Stimulated activated naive B cell treated with anti-CD40 and anti-IgM and Interleukin-4, amounts not matched to agents 10 μg/mL and 1 μg/mL and 100 μg/mL, for 72 hours (primary cell): ENCODE data around the gene GOLGA6L26.
"Not testable (repeated sequence)": the region's sequence is repeated elsewhere in the genome, so short reads cannot be mapped to it uniquely, and the experiment has no call there.

Experiments used
- ATAC-seq, 2 donors: fragments of 150-1000 bp; cut with Tn5 transposase; replicated peaks; 2 replicates each; pipeline ENCODE4 v1.10.0; 2021; ENCODE audit warnings: moderate library complexity in 1 of 2
- DNase-seq: peaks from one replicate; pipeline ENCODE4 v3.0.0; 2021
- H3K27ac Mint-ChIP-seq: one replicate; pipeline ENCODE4 v1.8.0; 2022; ENCODE audit warnings: mild to moderate bottlenecking, mixed read lengths
- H3K27me3 Mint-ChIP-seq, 2 donors: one replicate each; pipeline ENCODE4 v1.8.0; 2022; ENCODE audit warnings: mixed read lengths in 2 of 2
- H3K36me3 Mint-ChIP-seq, 2 donors: one replicate each; pipeline ENCODE4 v1.8.0; 2022; ENCODE audit warnings: mixed read lengths in 2 of 2, mild to moderate bottlenecking in 1 of 2
- H3K4me1 Mint-ChIP-seq, 2 donors: one replicate each; pipeline ENCODE4 v1.8.0; 2022; ENCODE audit warnings: mixed read lengths in 2 of 2, mild to moderate bottlenecking in 1 of 2
- H3K4me3 Mint-ChIP-seq, 2 donors: one replicate each; pipeline ENCODE4 v1.8.0; 2022; ENCODE audit warnings: mild to moderate bottlenecking in 2 of 2, mixed read lengths in 2 of 2, moderate library complexity in 1 of 2
- H3K9me3 Mint-ChIP-seq, 2 donors: one replicate each; pipeline ENCODE4 v1.8.0; 2022; ENCODE audit warnings: mixed read lengths in 2 of 2, mild to moderate bottlenecking in 1 of 2

Gene GOLGA6L26, protein sequence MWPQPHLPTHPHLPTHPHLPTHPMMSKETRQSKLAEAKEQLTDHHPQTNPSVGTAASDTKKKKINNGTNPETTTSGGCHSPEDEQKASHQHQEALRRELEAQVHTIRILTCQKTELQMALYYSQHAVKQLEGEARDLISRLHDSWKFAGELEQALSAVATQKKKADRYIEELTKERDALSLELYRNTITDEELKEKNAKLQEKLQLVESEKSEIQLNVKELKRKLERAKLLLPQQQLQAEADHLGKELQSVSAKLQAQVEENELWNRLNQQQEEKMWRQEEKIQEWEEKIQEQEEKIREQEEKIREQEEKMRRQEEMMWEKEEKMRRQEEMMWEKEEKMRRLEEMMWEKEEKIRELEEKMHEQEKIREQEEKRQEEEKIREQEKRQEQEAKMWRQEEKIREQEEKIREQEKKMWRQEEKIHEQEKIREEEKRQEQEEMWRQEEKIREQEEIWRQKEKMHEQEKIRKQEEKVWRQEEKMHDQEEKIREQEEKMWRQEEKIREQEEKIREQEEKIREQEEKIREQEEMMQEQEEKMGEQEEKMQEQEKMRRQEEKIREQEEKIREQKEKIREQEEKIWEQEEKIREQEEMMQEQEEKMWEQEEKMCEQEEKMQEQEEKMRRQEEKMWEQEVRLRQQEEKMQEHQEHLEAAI

DNA sequence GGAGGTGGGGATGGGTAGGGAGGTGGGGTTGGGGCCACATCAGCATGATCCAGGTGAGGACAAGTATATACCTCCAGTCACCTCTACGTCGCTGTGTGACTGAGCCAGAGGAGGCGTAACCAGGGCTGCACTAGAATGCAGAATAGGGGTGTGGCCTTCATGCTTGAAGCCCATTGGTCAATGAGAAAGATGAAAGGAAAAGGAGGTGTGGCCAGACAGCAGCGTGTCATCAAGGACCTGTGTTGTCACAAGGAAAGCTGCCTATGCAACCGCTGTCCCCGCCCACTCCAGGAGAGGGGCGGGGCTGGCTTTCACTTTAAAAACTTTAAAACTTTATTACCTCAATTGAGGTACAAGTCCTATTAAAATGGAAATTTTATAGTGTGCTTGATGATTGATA is at the start of gene GOLGA6L26:
GOLGA6L26 (minus strand) TSS at position 101 of the 400 bp plus-strand sequence; CDS start at position 40, 61 bp downstream.
- DNase-seq, H3K36me3 Mint-ChIP-seq, H3K27me3 Mint-ChIP-seq, H3K4me3 Mint-ChIP-seq, H3K4me1 Mint-ChIP-seq, H3K27ac Mint-ChIP-seq, H3K9me3 Mint-ChIP-seq, ATAC-seq: not testable (repeated sequence)

GRCh38 chr15:23381192-23381591 is 47.2 kb upstream of the GOLGA6L26 start:
- ATAC-seq = not testable (repeated sequence)

DNA sequence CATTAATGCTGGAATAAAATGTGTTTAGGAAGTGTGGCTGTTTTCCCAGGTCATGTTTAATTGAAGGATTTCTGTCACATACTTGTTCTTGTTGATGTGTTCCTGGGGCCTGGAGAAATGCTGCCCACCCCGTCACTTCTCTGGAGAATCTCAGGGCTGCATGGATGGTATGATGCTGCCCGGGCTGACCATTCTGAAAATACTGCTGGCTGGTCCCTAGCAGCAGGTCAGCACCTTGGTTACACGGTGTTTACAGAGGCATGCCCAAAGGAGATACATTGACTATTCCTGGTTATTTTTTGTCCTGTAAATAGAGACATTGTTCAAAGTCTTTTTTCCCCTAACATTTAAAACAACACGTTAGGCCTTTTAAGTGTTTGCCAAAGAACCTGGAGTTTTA is 46.7 kb upstream of the GOLGA6L26 start:
- H3K27me3 Mint-ChIP-seq, H3K36me3 Mint-ChIP-seq, ATAC-seq, H3K4me3 Mint-ChIP-seq, H3K27ac Mint-ChIP-seq, DNase-seq, H3K9me3 Mint-ChIP-seq, H3K4me1 Mint-ChIP-seq: not testable (repeated sequence)

More at GRCh38 chr15:23381192-23381591, 47.2 kb upstream of the GOLGA6L26 start:
- not testable (repeated sequence) for H3K9me3 Mint-ChIP-seq, H3K27ac Mint-ChIP-seq, DNase-seq, H3K36me3 Mint-ChIP-seq, H3K4me3 Mint-ChIP-seq, H3K27me3 Mint-ChIP-seq, H3K4me1 Mint-ChIP-seq

- not testable (repeated sequence) for H3K4me3 Mint-ChIP-seq, H3K36me3 Mint-ChIP-seq, H3K27me3 Mint-ChIP-seq, ATAC-seq, H3K9me3 Mint-ChIP-seq, DNase-seq, H3K4me1 Mint-ChIP-seq, H3K27ac Mint-ChIP-seq
Observed at GRCh38 chr15:23378946-23379345, 45.0 kb upstream of the GOLGA6L26 start.

DNA sequence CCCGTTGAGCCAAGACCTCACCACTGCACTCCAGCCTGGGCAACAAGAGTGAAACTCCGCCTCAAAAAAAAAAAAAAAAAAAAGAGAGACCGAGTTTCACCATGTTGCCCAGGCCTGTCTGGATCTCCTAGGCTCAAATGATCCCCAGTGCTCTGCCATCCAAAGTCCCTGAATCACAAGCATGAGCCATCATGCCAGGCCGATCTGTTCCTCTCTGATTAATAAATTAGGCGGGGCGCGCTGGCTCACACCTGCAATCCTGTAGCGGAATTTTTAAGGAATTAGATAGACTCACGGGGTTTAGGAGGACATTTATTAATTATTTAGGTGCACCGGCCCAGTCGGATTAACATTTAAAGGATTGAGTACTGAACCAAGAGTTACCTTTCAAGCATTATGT is 40.2 kb upstream of the GOLGA6L26 start:
- not testable (repeated sequence) for H3K4me3 Mint-ChIP-seq, DNase-seq, ATAC-seq, H3K36me3 Mint-ChIP-seq, H3K27me3 Mint-ChIP-seq, H3K9me3 Mint-ChIP-seq, H3K4me1 Mint-ChIP-seq, H3K27ac Mint-ChIP-seq

DNA sequence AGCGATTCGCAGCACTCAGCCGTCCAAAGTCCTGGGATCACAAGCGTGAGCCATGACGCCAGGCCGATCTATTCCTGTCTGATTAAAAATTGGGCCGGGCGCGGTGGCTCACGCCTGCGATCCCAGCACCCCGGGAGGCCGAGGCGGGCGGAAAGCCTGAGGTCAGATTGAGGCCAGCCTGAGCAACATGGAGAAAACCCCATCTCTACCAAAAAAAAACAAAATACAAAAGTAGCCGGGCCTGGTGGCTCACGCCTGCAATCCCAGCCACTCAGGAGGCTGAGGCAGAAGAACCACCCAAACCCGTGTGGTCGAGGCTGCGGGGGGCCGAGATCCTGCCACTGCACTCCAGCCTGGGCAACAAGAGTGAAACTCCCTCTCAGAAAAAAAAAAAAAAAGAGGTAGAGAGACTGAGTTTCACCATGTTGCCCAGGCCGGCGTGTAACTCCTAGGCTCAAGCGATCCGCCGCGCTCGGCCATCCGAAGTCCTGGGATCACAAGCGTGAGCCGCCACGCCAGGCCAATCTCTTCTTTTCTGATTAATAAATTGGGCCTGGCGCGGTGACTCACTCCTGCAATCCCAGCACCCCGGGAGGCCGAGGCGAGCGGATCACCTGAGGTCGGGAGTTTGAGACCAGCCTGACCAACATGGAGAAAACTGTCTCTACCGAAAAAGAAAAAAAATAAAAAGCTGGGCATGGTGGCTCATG is 39.0 kb upstream of the GOLGA6L26 start:
- not testable (repeated sequence) for DNase-seq, H3K4me1 Mint-ChIP-seq, H3K36me3 Mint-ChIP-seq, H3K9me3 Mint-ChIP-seq, H3K27me3 Mint-ChIP-seq, H3K27ac Mint-ChIP-seq, H3K4me3 Mint-ChIP-seq, ATAC-seq

- Mint-ChIP-seq H3K4me1 (no peaks in the 10 kb centered on the region), H3K27me3 (no peaks in the 10 kb centered on the region), H3K36me3 (no peaks in the 10 kb centered on the region), H3K4me3 (no peak overlapping the region), H3K27ac (no peak overlapping the region), H3K9me3 (no peaks in the 10 kb centered on the region)
- DNase-seq (no peak), ATAC-seq (no peak)
Observed at GRCh38 chr15:23372284-23372683, 38.3 kb upstream of the GOLGA6L26 start.

DNA sequence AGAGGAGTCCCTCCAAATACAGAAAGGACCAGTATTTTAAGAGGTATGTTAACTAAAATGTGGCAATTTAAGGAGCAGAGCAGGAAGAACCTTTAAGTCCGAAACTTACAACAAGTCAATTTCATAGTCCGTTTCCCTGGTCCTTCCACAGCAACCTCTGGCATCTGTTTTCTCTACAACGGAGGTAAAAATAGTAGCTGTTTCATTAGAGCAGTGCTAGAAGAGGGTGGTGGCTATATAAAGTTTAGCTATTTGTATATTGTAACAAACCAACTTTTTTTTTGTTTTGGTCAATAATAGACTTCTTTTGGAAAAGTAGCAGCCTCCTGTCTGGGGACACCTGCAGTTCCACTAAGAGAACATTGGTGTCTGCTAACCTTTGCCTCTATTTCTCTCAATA is 37.9 kb upstream of the GOLGA6L26 start:
- not testable (repeated sequence) for H3K4me3 Mint-ChIP-seq, H3K4me1 Mint-ChIP-seq, DNase-seq, H3K27ac Mint-ChIP-seq, ATAC-seq, H3K9me3 Mint-ChIP-seq, H3K27me3 Mint-ChIP-seq, H3K36me3 Mint-ChIP-seq

GRCh38 chr15:23371134-23371533 is 37.1 kb upstream of the GOLGA6L26 start:
- not testable (repeated sequence) for H3K36me3 Mint-ChIP-seq, ATAC-seq, H3K27ac Mint-ChIP-seq, H3K9me3 Mint-ChIP-seq, H3K27me3 Mint-ChIP-seq, H3K4me3 Mint-ChIP-seq, H3K4me1 Mint-ChIP-seq, DNase-seq

- Mint-ChIP-seq H3K27me3 (no peaks in the 10 kb centered on the region), H3K9me3 (no peaks in the 10 kb centered on the region), H3K36me3 (no peaks in the 10 kb centered on the region), H3K4me3 (no peak overlapping the region), H3K27ac (no peak overlapping the region), H3K4me1 (no peaks in the 10 kb centered on the region)
- DNase-seq = no peak
- no peak for ATAC-seq
Observed at GRCh38 chr15:23370578-23370977, 36.6 kb upstream of the GOLGA6L26 start.

- not testable (repeated sequence) for ATAC-seq, H3K9me3 Mint-ChIP-seq, H3K27me3 Mint-ChIP-seq, H3K36me3 Mint-ChIP-seq, H3K4me1 Mint-ChIP-seq, H3K4me3 Mint-ChIP-seq, DNase-seq, H3K27ac Mint-ChIP-seq
Observed at GRCh38 chr15:23364261-23364660, 30.3 kb upstream of the GOLGA6L26 start.

DNA sequence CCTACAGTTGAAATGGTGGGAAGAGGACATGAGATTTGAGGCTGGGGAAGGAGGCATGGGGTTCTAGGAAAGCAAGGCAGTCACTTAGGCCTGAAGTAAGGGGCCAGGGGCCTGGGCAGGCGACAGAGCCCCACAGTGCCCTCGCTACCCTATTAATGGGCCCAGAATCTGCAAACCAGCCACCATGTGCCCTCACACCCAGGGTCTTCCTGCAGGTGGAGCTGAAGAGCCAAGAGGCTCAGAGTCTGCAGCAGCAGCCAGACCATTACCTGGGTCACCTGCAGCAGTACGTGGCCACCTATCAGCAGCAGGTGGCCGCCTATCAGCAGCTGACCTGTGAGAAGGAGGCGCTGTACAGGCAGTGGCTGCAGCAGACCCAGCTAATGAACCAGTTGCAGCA is 28.6 kb upstream of the GOLGA6L26 start:
- H3K4me1 Mint-ChIP-seq, ATAC-seq, H3K36me3 Mint-ChIP-seq, H3K27ac Mint-ChIP-seq, H3K27me3 Mint-ChIP-seq, DNase-seq, H3K9me3 Mint-ChIP-seq, H3K4me3 Mint-ChIP-seq: not testable (repeated sequence)

DNA sequence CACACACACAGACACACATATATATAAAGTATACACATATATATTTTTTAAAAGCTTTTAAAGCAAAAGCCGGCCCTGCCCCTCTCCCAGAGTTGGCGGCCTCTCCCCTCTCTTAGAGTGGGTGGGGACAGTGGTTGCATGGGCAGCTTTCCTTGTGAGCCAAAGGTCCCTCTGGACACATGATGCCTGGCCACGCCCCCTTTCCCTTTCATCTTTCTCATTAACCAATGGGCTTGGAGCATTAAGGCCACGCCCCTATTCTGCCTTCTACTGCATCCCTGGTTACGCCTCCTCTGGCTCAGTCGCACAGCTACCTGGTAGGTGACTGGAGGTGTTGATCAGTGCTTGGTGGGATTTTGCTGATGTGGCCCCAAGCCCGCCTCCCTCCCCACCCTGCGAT is 20.5 kb upstream of the GOLGA6L26 start, which contains the start of gene GOLGA8S:
GOLGA8S (plus strand) TSS at position 301 of the 400 bp plus-strand sequence; CDS start at position 363, 62 bp downstream.
- H3K27me3 Mint-ChIP-seq, DNase-seq, H3K4me3 Mint-ChIP-seq, H3K27ac Mint-ChIP-seq, H3K36me3 Mint-ChIP-seq, H3K4me1 Mint-ChIP-seq, H3K9me3 Mint-ChIP-seq, ATAC-seq: not testable (repeated sequence)

GRCh38 chr15:23311233-23311632 is 22.8 kb downstream of the GOLGA6L26 start:
- peaks cover 6 to 36% of the 10 kb centered on the region in 2 donors for H3K36me3 Mint-ChIP-seq
- H3K27ac Mint-ChIP-seq, DNase-seq, H3K4me3 Mint-ChIP-seq, H3K9me3 Mint-ChIP-seq, H3K27me3 Mint-ChIP-seq, ATAC-seq: not testable (repeated sequence)
- H3K4me1 Mint-ChIP-seq = peaks cover 2 to 17% of the 10 kb centered on the region in 2 donors
